ENCODE results near the gene DEPP1. TPM values are rescaled to one million over a fixed set of nuclear protein-coding genes. Genes with fewer than 3 reads are reported as not detected.

The DEPP1 gene
- total RNA-seq, 1 experiment from 2014 or later, result 3.5 TPM

- peak overlapping the region; percentile 23; the same call in 1 of the 2 replicates for H3K4me3 ChIP-seq
- DNase-seq, result no peak
Observed at GRCh38 chr10:44974082-44974627, 4.5 kb downstream of the DEPP1 start.

GRCh38 chr10:44973323-44974081 is 5.1 kb downstream of the DEPP1 start:
- H3K9me3 ChIP-seq, result no peaks in the 10 kb centered on the region
- DNase-seq, result no peak
- H3K4me3 ChIP-seq, result no peak overlapping the region
- no peaks in the 10 kb centered on the region for H3K27me3 ChIP-seq
- H3K36me3 ChIP-seq, result no peaks in the 10 kb centered on the region

More at GRCh38 chr10:44974082-44974627, 4.5 kb downstream of the DEPP1 start:
- no peaks in the 10 kb centered on the region for H3K36me3 ChIP-seq
- H3K27me3 ChIP-seq, result no peaks in the 10 kb centered on the region
- H3K9me3 ChIP-seq, result no peaks in the 10 kb centered on the region

DNA sequence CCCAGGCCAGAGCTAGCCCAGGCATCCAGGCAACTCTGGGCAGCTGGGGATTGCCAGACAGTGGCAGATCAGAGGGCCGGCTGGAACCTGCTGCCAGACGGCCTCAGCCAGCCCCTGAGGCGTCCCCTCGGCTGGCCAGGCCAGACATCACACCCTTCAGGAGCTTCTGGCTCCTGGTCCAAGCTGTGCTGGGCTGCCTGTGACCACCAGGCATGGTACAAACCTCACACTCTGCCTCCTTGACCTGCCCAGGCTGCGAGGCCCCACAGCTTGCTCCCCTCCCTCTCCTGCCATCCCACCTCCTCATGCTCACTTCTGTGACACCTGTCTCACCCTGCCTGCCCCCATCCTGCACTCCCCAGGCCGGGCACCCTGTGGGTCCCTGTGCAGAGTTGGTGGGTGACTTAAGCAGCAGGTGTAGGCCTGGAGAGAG is 5.7 kb downstream of the DEPP1 start:
- H3K36me3 ChIP-seq, result no peaks in the 10 kb centered on the region

DNA sequence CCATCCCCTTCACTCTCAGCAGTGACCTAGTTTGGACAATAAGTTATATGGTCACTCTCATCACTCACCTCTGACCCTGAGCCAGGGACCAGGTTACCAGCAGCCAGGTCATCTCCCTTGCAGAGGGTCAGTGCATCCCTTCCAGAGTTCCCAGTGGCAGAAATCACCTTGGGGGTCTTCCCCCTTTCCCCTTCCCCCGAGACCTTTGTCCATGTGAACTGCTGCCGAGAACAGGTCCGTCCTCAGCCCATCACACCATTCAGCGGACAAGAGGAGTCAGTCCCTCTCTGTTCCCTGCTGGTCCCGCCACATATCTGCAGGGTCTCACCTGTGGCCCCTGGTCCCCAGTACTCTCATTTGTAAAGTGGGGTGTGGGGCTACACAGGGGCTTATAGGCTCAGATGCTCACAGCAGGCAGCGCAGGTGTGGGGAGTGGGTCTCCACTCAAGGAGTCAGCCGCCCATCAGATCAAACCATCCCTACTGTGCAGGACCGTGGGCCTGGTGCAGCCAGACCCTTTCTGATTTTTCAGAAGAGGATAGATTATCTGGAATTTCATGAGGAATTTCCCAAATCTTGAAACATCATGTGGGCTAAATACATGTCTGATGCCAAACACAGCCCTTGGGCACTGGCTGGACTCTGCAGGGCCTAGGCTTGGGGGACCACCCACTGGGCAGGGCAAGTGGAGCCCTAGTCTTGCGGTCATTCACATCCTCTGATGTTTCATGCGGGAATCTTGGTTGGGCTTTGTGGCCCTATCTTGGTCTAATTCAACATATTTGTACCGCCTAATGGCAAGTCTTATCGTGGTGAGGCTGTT is 6.5 kb downstream of the DEPP1 start:
- H3K27me3 ChIP-seq, result no peaks in the 10 kb centered on the region
- H3K9me3 ChIP-seq, result no peaks in the 10 kb centered on the region
- H3K36me3 ChIP-seq, result no peaks in the 10 kb centered on the region
- H3K4me3 ChIP-seq, result no peak overlapping the region
- DNase-seq, result no peak

More for the DNA sequence above, 5.7 kb downstream of the DEPP1 start:
- DNase-seq, result no peak
- no peaks in the 10 kb centered on the region for H3K9me3 ChIP-seq
- H3K27me3 ChIP-seq, result no peaks in the 10 kb centered on the region
- no peak overlapping the region for H3K4me3 ChIP-seq

DNA sequence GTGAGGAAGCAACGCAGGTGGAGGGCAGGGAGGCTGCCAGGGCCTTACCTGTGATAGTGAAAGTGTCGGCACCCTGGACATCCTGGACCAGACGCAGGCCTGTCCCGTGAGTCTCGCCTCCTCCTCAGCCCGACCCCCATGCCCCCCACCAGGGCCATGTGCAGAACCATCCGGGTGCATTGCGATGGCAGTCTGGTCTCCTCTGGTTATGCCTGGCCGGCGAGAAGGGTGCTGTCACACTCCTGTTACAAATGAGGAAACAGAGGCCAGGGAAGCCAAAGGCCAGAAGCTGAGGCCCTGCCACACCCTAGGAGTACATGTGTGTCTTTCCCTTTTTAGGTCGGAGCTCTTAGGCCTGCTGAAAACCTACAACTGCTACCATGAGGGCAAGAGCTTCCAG is 7.2 kb downstream of the DEPP1 start:
- Histone ChIP-seq H3K27me3 (no peaks in the 10 kb centered on the region), H3K36me3 (no peaks in the 10 kb centered on the region), H3K4me3 (no peak overlapping the region), H3K9me3 (no peaks in the 10 kb centered on the region)
- DNase-seq, result no peak

DNA sequence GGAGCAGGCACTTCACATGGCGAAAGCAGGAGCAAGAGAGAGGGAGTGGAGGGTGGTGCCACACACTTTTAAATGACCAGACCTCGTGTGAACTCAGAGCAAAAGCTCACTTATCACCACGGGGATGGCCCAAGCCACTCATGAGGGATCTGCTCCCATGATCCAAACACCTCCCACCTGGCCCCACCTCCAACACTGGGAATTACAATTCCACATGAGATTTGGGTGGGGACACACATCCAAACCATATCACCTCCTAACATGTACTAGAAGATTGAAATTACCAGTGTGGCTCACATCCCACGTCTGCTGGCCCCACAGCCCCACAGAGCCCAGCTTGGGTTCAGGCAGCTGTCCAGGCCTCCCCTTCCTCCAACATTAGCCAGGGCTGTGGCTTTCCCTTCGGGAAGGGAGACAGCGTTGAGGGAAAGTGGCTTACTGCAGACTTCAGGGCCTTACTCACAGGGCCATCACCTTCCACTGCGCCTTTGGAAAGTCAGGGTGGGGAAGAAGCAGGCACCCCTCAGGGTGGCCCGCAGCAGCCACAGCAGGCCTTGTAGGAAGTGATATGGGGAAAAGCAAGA is 7.7 kb downstream of the DEPP1 start:
- Histone ChIP-seq H3K27me3 (no peaks in the 10 kb centered on the region), H3K36me3 (no peaks in the 10 kb centered on the region), H3K9me3 (no peaks in the 10 kb centered on the region), H3K4me3 (no peak overlapping the region)
- no peak for DNase-seq

DNA sequence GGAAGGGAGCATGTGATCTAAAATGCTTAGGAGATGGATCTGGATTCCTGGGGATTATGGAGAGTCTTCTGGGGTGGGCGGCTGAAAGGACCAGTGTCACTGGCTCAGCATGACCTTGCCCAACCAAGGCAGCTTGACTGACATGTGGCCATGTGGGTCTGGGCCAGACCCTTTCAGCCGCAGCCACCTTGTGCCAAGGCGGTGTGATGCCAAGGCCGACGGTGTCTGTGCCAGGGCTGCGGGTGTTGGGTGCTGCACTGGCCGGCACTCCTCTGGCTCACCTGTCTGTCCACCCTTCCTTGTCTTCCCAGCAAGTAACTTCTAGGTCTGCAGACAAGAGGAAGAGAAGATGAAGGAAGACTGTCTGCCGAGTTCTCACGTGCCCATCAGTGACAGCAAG is 8.8 kb downstream of the DEPP1 start:
- DNase-seq, result no peak
- Histone ChIP-seq H3K36me3 (no peaks in the 10 kb centered on the region), H3K27me3 (no peaks in the 10 kb centered on the region), H3K9me3 (no peaks in the 10 kb centered on the region), H3K4me3 (no peak overlapping the region)

GRCh38 chr10:44968500-44969400 is 9.9 kb downstream of the DEPP1 start:
- H3K36me3 ChIP-seq, result no peaks in the 10 kb centered on the region
- no peaks in the 10 kb centered on the region for H3K27me3 ChIP-seq
- H3K9me3 ChIP-seq, result no peaks in the 10 kb centered on the region
- H3K4me3 ChIP-seq, result no peak overlapping the region
- no peak for DNase-seq

GRCh38 chr10:44968091-44968490 is 10.5 kb downstream of the DEPP1 start:
- Histone ChIP-seq H3K9me3 (no peaks in the 10 kb centered on the region), H3K4me3 (no peak overlapping the region), H3K27me3 (no peaks in the 10 kb centered on the region), H3K36me3 (no peaks in the 10 kb centered on the region)
- no peak for DNase-seq

DNA sequence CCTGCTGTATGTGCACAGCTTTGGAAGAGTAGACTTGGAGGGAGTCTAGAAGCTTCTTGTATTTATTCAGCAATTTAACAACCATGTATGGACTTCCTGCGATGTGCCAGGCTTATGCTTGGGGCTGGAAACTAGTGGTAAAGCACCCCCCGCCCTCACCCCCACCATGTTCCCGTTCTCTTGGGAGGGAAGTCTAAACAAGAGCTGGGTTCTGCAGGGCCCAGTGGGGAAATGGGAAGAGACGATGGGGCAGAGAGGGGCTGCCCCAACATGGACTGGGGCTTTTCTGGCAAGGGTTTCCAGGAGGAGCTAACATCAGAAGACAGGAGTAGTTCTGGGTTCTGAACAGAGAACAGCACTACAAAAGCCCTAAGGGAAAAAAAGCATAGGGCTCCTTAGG is 11.0 kb downstream of the DEPP1 start:
- DNase-seq, result no peak
- H3K36me3 ChIP-seq, result no peaks in the 10 kb centered on the region
- H3K4me3 ChIP-seq, result no peak overlapping the region
- no peaks in the 10 kb centered on the region for H3K27me3 ChIP-seq
- H3K9me3 ChIP-seq, result no peaks in the 10 kb centered on the region

GRCh38 chr10:44966816-44967509 is 11.6 kb downstream of the DEPP1 start:
- Histone ChIP-seq H3K27me3 (no peaks in the 10 kb centered on the region), H3K36me3 (no peaks in the 10 kb centered on the region), H3K4me3 (no peak overlapping the region), H3K9me3 (no peaks in the 10 kb centered on the region)
- no peak for DNase-seq

DNA sequence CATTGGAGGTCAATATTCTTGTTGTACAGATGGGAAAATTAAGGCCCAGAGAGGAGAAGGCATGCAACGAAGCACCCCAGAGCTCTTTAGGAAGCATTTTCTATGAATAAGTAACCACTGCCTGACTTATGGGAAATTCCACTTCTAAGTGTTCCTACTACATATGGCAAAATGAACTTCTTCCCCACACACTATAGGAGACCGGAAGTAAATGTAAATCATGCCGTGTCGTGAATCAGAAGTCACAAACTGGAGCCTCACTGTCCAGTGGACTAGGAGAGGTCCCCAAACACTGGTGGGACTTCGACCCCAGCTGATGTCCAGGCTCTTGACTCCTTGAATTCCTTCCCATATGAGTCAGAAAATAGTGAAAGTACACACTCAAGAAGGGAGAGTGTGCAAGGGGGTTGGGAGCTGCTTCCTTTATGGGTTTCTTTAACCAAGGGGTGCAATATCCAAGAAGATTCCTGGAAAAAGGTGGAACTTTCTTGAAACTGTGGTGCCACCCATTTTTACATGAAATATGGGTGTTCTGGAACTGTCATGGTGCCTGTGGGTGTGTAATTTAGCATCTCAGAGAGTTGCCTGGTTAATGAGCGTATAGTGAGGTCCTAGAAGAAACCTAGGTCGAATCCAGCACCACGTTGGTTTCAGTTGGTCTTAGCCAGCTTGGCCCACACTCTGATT is 12.3 kb downstream of the DEPP1 start:
- no peak for DNase-seq
- H3K36me3 ChIP-seq, result no peaks in the 10 kb centered on the region
- no peaks in the 10 kb centered on the region for H3K9me3 ChIP-seq
- H3K4me3 ChIP-seq, result no peak overlapping the region
- H3K27me3 ChIP-seq, result no peaks in the 10 kb centered on the region

DNA sequence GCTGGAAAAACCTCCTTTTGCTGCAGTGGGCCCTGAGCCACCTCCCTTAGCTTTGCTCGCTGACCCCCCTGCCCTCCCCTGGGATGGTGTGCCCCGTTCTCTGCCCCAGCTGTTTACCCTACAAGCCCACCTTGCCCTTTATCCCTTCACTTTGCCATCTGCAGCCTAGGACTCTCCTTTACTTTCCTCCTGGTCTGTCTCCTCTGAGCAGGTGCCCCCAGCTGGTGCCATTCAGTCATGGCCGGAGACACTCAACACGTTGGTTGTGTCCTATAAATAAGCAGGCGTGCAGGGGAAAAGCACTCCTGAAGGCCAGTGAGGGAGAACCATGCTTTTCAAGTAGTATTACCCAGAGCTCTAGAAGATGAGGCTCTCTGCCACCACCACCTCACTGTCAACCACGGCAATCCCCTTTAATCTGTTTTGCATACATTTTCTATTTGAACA is 12.9 kb downstream of the DEPP1 start:
- no peaks in the 10 kb centered on the region for H3K27me3 ChIP-seq
- H3K9me3 ChIP-seq, result no peaks in the 10 kb centered on the region
- no peak for DNase-seq
- no peaks in the 10 kb centered on the region for H3K36me3 ChIP-seq
- H3K4me3 ChIP-seq, result no peak overlapping the region

DNA sequence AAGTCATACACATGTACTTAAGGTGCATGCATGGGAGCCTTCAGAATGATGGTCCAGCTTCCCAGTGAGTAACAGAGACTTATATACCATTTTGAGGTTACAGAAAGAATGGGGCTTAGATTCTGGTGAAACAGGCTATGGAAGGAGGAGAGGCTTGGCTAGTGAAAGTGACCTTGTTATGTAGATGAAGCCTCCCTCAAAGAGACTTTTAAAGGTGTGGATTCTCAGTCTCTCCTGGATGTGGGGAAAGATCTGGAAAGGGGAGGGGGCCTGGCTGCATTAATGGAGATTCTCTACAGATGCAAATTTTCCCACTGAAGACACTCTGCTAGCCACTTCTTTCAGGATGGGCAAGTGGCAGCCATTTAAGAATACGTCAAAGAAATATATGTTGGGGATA is 13.5 kb downstream of the DEPP1 start:
- no peak for DNase-seq
- H3K9me3 ChIP-seq, result no peaks in the 10 kb centered on the region

More for the DNA sequence above, 13.5 kb downstream of the DEPP1 start:
- Histone ChIP-seq H3K27me3 (no peaks in the 10 kb centered on the region), H3K36me3 (no peaks in the 10 kb centered on the region), H3K4me3 (no peak overlapping the region)
